Ishikawa (cell line): ENCODE results near the gene DIS3L2.

ENCODE experiments used
- CEBPB ChIP-seq: IDR thresholded peaks from 2 replicates; pipeline ENCODE4 v1.6.1; 2012
- CREB1 ChIP-seq: IDR thresholded peaks from 2 replicates; pipeline ENCODE4 v1.6.1; 2012; ENCODE audit warnings: low read depth
- EGR1 ChIP-seq: IDR thresholded peaks from 2 replicates; pipeline ENCODE4 v1.6.1; 2012
- EP300 ChIP-seq: IDR thresholded peaks from 2 replicates; pipeline ENCODE4 v1.6.1; 2012; ENCODE audit warnings: borderline replicate concordance
- FOXM1 ChIP-seq: IDR thresholded peaks from 2 replicates; pipeline ENCODE4 v1.6.1; 2012; ENCODE audit warnings: low read depth, borderline replicate concordance
- NFIC ChIP-seq: IDR thresholded peaks from 2 replicates; pipeline ENCODE4 v1.6.1; 2012
- RAD21 ChIP-seq: IDR thresholded peaks from 2 replicates; pipeline ENCODE4 v1.6.1; 2012; ENCODE audit warnings: low read depth
- TAF1 ChIP-seq: IDR thresholded peaks from 2 replicates; pipeline ENCODE4 v1.6.1; 2012; ENCODE audit warnings: low read depth, mild to moderate bottlenecking
- TCF12 ChIP-seq: IDR thresholded peaks from 2 replicates; pipeline ENCODE4 v1.6.1; 2012; ENCODE audit warnings: low read depth
- TEAD4 ChIP-seq: IDR thresholded peaks from 2 replicates; pipeline ENCODE4 v1.6.1; 2012
- YY1 ChIP-seq: IDR thresholded peaks from 2 replicates; pipeline ENCODE4 v1.6.1; 2012; ENCODE audit warnings: low read depth
- ZBTB7A ChIP-seq: IDR thresholded peaks from 2 replicates; pipeline ENCODE4 v1.6.1; 2012; ENCODE audit warnings: low read depth
- TF ChIP-seq, protein P1 (sequence below): IDR thresholded peaks from 2 replicates; pipeline ENCODE4 v1.6.1; 2012; ENCODE audit warnings: low read depth, mild to moderate bottlenecking
- TF ChIP-seq, protein P2 (sequence below): IDR thresholded peaks from 2 replicates; pipeline ENCODE4 v1.6.1; 2012
- TF ChIP-seq, protein P3 (sequence below): IDR thresholded peaks from 2 replicates; pipeline ENCODE4 v1.6.1; 2012

Gene DIS3L2

DNA sequence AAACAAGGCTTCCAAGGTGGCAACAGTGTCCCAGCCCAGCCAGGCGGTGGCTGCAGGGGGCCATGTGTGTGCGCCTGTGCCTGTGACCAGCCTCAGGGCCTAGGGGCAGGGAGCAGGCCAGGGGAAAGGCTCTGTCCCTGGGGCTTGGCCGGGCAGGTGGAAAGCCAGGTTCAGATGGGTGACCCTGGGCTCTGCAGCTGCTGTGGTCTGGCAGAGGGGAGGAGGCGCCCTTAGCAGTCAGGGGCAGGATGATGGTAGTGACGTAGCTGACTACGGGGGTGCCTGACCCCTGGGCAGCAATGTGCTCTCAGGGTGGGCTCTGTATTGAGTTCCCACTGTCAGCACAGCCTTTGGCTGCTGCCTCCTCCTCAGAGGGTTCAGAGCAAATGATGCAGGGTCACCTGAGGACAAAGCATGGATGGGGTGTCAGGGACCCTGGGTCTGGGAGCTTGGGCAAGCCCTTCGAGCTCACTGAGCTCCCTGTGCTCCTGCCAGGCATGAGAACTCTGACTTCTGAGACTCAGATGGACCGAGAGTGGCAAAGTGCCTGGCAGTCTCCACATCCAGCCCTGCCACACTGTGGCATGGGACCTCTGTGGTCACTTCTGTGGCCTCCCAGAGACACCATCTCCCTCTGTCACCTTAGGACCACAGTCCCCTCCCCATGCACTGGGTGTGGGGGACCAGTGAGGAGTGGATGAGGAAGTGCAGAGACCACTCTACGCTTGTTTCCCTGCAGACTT is 360.5 kb downstream of the DIS3L2 start:
- no peak for TF ChIP-seq NFIC
- TF ChIP-seq, protein P1, sequence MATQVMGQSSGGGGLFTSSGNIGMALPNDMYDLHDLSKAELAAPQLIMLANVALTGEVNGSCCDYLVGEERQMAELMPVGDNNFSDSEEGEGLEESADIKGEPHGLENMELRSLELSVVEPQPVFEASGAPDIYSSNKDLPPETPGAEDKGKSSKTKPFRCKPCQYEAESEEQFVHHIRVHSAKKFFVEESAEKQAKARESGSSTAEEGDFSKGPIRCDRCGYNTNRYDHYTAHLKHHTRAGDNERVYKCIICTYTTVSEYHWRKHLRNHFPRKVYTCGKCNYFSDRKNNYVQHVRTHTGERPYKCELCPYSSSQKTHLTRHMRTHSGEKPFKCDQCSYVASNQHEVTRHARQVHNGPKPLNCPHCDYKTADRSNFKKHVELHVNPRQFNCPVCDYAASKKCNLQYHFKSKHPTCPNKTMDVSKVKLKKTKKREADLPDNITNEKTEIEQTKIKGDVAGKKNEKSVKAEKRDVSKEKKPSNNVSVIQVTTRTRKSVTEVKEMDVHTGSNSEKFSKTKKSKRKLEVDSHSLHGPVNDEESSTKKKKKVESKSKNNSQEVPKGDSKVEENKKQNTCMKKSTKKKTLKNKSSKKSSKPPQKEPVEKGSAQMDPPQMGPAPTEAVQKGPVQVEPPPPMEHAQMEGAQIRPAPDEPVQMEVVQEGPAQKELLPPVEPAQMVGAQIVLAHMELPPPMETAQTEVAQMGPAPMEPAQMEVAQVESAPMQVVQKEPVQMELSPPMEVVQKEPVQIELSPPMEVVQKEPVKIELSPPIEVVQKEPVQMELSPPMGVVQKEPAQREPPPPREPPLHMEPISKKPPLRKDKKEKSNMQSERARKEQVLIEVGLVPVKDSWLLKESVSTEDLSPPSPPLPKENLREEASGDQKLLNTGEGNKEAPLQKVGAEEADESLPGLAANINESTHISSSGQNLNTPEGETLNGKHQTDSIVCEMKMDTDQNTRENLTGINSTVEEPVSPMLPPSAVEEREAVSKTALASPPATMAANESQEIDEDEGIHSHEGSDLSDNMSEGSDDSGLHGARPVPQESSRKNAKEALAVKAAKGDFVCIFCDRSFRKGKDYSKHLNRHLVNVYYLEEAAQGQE: no peak
- no peak for TF ChIP-seq RAD21
- TF ChIP-seq YY1: no peak
- TF ChIP-seq TCF12: no peak
- TF ChIP-seq ZBTB7A: no peak
- TF ChIP-seq EP300: no peak
- TF ChIP-seq CREB1: no peak
- TF ChIP-seq, protein P2, sequence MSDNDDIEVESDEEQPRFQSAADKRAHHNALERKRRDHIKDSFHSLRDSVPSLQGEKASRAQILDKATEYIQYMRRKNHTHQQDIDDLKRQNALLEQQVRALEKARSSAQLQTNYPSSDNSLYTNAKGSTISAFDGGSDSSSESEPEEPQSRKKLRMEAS: no peak
- no peak for TF ChIP-seq EGR1
- no peak for TF ChIP-seq FOXM1
- TF ChIP-seq TAF1: no peak
- no peak for TF ChIP-seq TEAD4
- TF ChIP-seq CEBPB: no peak

DNA sequence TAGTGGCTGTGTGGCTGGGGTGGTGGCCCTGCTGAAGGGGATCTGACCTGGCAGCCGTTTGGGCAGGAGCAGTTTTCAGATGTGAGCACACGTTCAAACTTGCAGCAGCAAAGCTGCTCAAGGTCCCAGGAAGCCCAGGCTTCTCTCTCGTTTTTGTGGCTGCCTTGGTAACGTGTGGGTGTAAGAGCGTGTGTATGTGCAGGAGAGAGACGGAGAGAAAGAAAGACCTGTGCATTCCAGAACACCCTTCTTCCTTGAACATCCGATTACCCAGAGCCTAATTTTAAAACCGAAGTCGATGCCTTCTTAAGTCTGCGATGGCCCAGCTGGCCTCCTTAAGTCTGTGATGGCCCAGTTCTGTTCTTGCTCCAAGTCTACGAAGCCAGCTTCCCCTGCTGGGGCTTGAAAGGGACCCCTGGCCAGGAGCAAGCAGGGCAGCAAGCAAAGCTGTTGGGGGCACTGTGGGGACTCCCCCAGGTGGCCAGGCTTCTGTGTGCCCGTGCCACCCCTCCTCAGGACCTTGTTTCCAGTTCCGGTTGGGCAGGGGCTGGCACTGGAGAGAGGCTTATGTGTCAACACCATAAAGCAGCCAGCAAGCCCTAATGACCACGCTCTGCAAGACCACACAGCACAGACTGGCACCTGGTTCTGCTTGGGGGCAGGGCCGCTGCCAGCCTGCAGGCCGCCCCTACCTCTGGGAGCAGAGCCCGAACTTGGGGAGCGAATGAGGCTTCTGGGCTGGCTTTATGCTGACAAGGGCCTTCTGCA is 361.2 kb downstream of the DIS3L2 start:
- TF ChIP-seq CREB1 (no peak), ZBTB7A (no peak)
- TF ChIP-seq, protein P3, sequence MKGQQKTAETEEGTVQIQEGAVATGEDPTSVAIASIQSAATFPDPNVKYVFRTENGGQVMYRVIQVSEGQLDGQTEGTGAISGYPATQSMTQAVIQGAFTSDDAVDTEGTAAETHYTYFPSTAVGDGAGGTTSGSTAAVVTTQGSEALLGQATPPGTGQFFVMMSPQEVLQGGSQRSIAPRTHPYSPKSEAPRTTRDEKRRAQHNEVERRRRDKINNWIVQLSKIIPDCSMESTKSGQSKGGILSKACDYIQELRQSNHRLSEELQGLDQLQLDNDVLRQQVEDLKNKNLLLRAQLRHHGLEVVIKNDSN: no peak

DNA sequence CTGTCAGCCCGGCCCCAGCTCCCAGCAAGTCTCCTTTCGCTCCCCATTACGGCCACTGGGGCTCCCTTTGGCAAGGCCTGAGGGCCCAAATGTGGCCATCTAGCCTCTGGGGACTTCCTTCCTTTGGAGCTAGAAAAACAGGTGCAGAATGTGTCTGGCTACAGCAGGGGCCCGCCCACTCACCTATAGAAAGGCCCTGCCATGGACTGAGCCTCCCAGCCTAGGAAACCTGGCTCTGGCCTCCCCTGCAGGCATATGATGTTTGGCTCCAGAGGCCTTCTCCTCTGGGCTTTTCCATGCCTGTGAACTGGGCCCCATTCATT is 361.8 kb downstream of the DIS3L2 start:
- TF ChIP-seq TAF1: no peak
- TF ChIP-seq EGR1: no peak
- TF ChIP-seq, protein P3: no peak
- no peak for TF ChIP-seq ZBTB7A
- no peak for TF ChIP-seq CREB1
- TF ChIP-seq RAD21: no peak
- TF ChIP-seq EP300: no peak
- TF ChIP-seq FOXM1: no peak
- no peak for TF ChIP-seq TCF12
- TF ChIP-seq CEBPB: no peak

DNA sequence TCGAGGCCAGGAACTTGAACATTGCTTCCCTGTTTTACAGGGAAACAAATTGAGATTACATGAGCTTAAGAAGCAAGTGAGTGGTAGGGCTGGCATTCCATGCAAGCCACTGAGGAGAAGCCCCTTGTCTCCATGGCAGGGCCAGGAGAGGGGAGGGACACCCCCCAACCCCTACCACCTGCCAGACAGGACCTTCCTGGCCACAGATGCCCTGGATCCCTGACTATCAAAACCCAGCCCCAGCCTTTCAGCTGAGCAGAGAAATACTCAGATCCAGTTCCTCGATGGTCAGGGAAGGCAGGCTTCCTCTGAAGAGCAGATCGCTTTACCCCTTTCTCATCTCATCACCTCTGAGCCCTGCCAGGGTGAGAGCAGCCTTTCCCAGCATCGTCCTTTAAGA is 363.3 kb downstream of the DIS3L2 start:
- TF ChIP-seq RAD21: no peak
- no peak for TF ChIP-seq NFIC
- TF ChIP-seq TAF1: no peak
- TF ChIP-seq, protein P3: no peak
- TF ChIP-seq, protein P1: no peak
- no peak for TF ChIP-seq TCF12
- TF ChIP-seq YY1: no peak
- no peak for TF ChIP-seq CREB1

DNA sequence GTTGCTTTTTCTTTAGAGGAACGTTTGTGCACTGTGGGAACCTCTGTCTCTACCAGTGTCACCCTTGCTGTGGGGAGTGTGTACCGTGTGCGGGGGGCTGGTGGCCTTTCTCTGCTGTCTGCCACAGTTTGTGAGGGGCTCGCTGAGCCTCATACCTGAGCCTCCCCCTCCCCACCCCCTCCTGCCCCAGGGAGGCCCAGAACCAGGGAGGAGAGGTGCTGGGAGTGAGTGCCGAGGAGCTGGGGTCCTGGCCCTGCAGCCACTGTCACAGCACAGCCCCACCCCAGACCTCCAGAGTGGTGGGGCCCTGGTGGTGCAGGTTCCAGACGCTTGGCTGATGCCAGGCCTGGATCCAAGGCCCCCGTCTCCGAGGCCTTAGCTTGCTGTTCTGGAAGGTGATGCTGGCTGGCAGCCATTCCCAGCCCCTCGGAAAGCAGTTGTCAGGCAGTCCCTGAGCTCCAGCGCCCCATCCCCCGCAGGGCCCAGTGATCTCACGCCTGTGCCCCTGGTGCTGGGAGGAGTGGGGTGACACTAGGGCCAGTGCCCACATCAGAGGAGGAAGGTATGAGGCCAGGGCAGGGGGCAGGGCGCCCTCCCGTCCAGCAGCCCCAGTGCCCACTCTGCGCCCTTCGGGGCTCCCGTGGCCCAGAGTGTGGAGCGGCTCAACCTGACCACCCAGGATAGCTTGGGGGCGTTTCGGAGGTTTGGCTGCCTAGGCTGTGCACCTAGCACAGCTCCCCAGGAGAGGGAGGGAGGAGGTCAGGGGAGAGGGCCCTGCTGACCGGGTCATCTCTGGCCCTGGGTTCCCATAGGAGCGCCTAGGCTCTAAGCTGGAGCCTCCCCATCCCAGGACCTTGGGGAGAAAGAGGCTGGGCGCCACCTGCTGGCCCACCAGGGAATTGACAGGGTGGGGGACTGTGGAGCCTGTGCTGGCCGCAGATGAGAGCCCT is 364.1 kb downstream of the DIS3L2 start:
- TF ChIP-seq ZBTB7A (no peak), RAD21 (peak; percentile 58)
